ENCODE measurements around the gene KIAA0753. TPM values are rescaled to one million over a fixed set of nuclear protein-coding genes. Genes with fewer than 3 reads are reported as not detected.

KIAA0753 gene
- total RNA-seq, 1 donor from 2014 or later = 7.0 TPM

- Histone ChIP-seq H3K4me1 (no peaks in the 10 kb centered on the region), H3K27ac (replicated peaks) (no peak overlapping the region), H3K27me3 (ENCODE audit: low read depth) (no peaks in the 10 kb centered on the region), H3K4me3 (no peak overlapping the region), H3K36me3 (peaks cover 80% of the 10 kb centered on the region), H3K9me3 (replicated peaks) (no peaks in the 10 kb centered on the region)
- DNase-seq = no peak
- intact Hi-C loops (cut with micrococcal nuclease) = no loop called here
- TF ChIP-seq, protein P1, sequence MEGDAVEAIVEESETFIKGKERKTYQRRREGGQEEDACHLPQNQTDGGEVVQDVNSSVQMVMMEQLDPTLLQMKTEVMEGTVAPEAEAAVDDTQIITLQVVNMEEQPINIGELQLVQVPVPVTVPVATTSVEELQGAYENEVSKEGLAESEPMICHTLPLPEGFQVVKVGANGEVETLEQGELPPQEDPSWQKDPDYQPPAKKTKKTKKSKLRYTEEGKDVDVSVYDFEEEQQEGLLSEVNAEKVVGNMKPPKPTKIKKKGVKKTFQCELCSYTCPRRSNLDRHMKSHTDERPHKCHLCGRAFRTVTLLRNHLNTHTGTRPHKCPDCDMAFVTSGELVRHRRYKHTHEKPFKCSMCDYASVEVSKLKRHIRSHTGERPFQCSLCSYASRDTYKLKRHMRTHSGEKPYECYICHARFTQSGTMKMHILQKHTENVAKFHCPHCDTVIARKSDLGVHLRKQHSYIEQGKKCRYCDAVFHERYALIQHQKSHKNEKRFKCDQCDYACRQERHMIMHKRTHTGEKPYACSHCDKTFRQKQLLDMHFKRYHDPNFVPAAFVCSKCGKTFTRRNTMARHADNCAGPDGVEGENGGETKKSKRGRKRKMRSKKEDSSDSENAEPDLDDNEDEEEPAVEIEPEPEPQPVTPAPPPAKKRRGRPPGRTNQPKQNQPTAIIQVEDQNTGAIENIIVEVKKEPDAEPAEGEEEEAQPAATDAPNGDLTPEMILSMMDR (IDR thresholded peaks at IDR 0.05; ENCODE audit: borderline replicate concordance) = no peak
These were observed 32.2 kb downstream of the KIAA0753 start for GRCh38 chr17:6608321-6608720.

- H3K4me3 ChIP-seq = no peak overlapping the region
- no peaks in the 10 kb centered on the region for H3K4me1 ChIP-seq
- intact Hi-C loops (cut with micrococcal nuclease) = no loop called here
- no peak for DNase-seq
- TF ChIP-seq, protein P1 (IDR thresholded peaks at IDR 0.05; ENCODE audit: borderline replicate concordance) = no peak
- no peaks in the 10 kb centered on the region for H3K9me3 ChIP-seq (replicated peaks)
- no peaks in the 10 kb centered on the region for H3K27me3 ChIP-seq (ENCODE audit: low read depth)
- H3K36me3 ChIP-seq = peaks cover 75% of the 10 kb centered on the region
- H3K27ac ChIP-seq (replicated peaks) = no peak overlapping the region
These were observed 35.4 kb downstream of the KIAA0753 start for GRCh38 chr17:6605142-6605541.

DNA sequence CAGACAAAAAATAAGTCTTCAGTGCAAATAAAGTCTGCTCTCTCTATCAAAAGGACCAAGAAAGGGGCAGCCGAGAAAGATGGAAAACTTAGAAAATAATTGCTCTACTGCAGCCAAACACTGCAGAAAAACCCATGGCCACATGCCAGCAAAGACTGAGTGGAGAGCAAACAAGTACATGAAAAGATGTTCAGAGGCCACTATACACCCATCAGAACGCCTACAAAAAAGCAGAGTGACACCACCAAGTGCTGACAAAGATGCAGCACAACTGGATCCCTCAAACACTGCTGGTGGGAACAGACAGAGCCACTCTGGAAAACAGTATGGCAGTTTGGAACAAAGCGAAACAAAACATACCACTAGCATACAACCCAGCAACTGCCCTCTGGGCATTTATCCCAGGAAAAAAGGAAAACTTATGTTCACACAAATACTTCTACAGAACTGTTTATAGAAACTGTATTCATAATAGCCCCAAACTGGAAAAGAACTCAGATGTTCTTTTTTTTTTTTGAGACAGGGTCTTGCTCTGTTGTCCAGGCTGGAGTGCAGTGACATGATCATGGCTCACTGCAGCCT lies 36.7 kb downstream of the KIAA0753 start:
- H3K27ac ChIP-seq (replicated peaks) = no peak overlapping the region
- intact Hi-C loops (cut with micrococcal nuclease) = no loop called here
- no peak for DNase-seq

DNA sequence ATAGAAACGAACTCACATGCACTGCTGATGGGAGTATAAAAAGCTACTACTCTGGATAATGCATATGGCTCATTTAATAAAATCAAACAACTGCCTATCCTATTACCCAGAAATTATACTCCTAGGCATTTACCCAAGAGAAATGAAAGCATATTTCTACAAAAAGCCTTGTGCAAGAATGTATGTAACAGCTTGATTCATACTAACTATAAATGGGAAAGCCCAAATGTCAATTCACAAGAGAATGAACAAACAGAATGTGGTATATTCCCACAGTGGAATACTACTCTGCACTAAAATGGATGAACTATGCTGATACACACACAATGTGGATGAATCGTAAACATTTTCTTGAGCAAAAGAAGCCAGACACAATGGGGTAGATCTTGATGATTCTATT lies 38.4 kb downstream of the KIAA0753 start:
- intact Hi-C loops (cut with micrococcal nuclease) = no loop called here
- TF ChIP-seq, protein P1 (IDR thresholded peaks at IDR 0.05; ENCODE audit: borderline replicate concordance) = no peak
- peaks cover 71% of the 10 kb centered on the region for H3K36me3 ChIP-seq

More for the DNA sequence above, 36.7 kb downstream of the KIAA0753 start:
- Histone ChIP-seq H3K4me1 (peaks cover 8% of the 10 kb centered on the region), H3K9me3 (replicated peaks) (no peaks in the 10 kb centered on the region), H3K4me3 (no peak overlapping the region), H3K27me3 (ENCODE audit: low read depth) (no peaks in the 10 kb centered on the region), H3K36me3 (peaks cover 74% of the 10 kb centered on the region)
- TF ChIP-seq, protein P1 (IDR thresholded peaks at IDR 0.05; ENCODE audit: borderline replicate concordance) = no peak

GRCh38 chr17:6599364-6599763 lies 41.1 kb downstream of the KIAA0753 start:
- TF ChIP-seq, protein P1 (IDR thresholded peaks at IDR 0.05; ENCODE audit: borderline replicate concordance) = no peak
- Histone ChIP-seq H3K9me3 (replicated peaks) (no peaks in the 10 kb centered on the region), H3K36me3 (peaks cover 72% of the 10 kb centered on the region), H3K27me3 (ENCODE audit: low read depth) (no peaks in the 10 kb centered on the region), H3K27ac (replicated peaks) (no peak overlapping the region), H3K4me1 (peaks cover 14% of the 10 kb centered on the region), H3K4me3 (no peak overlapping the region)
- intact Hi-C loops (cut with micrococcal nuclease) = no loop called here
- DNase-seq = no peak

More for the DNA sequence above, 38.4 kb downstream of the KIAA0753 start:
- peaks cover 14% of the 10 kb centered on the region for H3K4me1 ChIP-seq
- no peaks in the 10 kb centered on the region for H3K27me3 ChIP-seq (ENCODE audit: low read depth)
- no peak for DNase-seq
- H3K27ac ChIP-seq (replicated peaks) = no peak overlapping the region
- no peak overlapping the region for H3K4me3 ChIP-seq
- no peaks in the 10 kb centered on the region for H3K9me3 ChIP-seq (replicated peaks)

Measured in left ventricle myocardium inferior (tissue), 1 donor.